Vagina (tissue), 2 donors: ENCODE results near the gene PKIB. TPM values are rescaled to one million over a fixed set of nuclear protein-coding genes. Genes with fewer than 3 reads are reported as not detected.

Experiments used
- DNase-seq, 2 donors: peaks; one replicate each; pipeline ENCODE4 v3.0.0-alpha.2; 2017; ENCODE audit errors: extremely low spot score in 2 of 2
- H3K27ac ChIP-seq: fragments of 200-600 bp; sonication (generic); one replicate; pipeline ENCODE4 v1.5.1; 2019
- H3K27me3 ChIP-seq: fragments of 200-600 bp; sonication (generic); one replicate; pipeline ENCODE4 v1.5.1; 2019
- H3K36me3 ChIP-seq, 2 donors: fragments of 200-600 bp; sonication (generic); one replicate each; pipeline ENCODE4 v1.5.1; 2017 to 2019
- H3K4me1 ChIP-seq: fragments of 200-600 bp; sonication (generic); one replicate; pipeline ENCODE4 v1.5.1; 2019
- H3K4me3 ChIP-seq, 2 donors: fragments of 200-600 bp; sonication (generic); 1 replicate in 1 of 2; 2 replicates in 1 of 2; pipeline ENCODE4 v1.5.1; 2016 to 2019
- H3K9me3 ChIP-seq: fragments of 200-600 bp; sonication (generic); one replicate; pipeline ENCODE4 v1.5.1; 2019
- POLR2A ChIP-seq, 2 donors: fragments of 450-650 bp; IDR thresholded peaks; one replicate each; pipeline ENCODE4 v1.6.1; 2017; ENCODE audit warnings: antibody characterized with exemption in 2 of 2, mild to moderate bottlenecking in 2 of 2, moderate library complexity in 2 of 2
- POLR2AphosphoS5 ChIP-seq, 2 donors: sonication (generic); formaldehyde crosslinking; IDR thresholded peaks; one replicate each; pipeline ENCODE4 v1.9.0; 2017; ENCODE audit warnings: antibody characterized with exemption in 2 of 2, mild to moderate bottlenecking in 2 of 2, low read depth in 1 of 2; ENCODE audit not compliant: insufficient read depth in 1 of 2
- intact Hi-C: fragments of 100-400 bp; cut with DNase I; formaldehyde crosslinking; loops from one replicate; pipeline ENCODE4 v1.15.1; 2023
- total RNA-seq: library from RNA; depleted of rRNA; stranded (reverse); fragments of >200 nt; gene quantifications from one replicate; pipeline ENCODE4 v1.2.3, GENCODE V29; 2016
- TF ChIP-seq, protein P1 (sequence below), 3 experiments: fragments of 450-650 bp in 2 of 3; fragments of 200-600 bp in 1 of 3; sonication (generic) in 1 of 3; IDR thresholded peaks; one replicate each; pipeline ENCODE4 v1.5.1; 2017 to 2019; ENCODE audit warnings: antibody characterized with exemption in 3 of 3, mild to moderate bottlenecking in 2 of 3, moderate library complexity in 2 of 3

The PKIB gene
- total RNA-seq, 1 donor from 2014 or later, result 2.7 TPM

GRCh38 chr6:122712093-122712447 is 101.9 kb downstream of the PKIB start:
- no peak overlapping the region for H3K27ac ChIP-seq
- no peak for DNase-seq
- H3K4me1 ChIP-seq, result no peaks in the 10 kb centered on the region
- H3K9me3 ChIP-seq, result no peaks in the 10 kb centered on the region
- H3K27me3 ChIP-seq, result no peaks in the 10 kb centered on the region
- H3K36me3 ChIP-seq, result no peaks in the 10 kb centered on the region
- intact Hi-C loops, result no loop called here
- TF ChIP-seq, protein P1, sequence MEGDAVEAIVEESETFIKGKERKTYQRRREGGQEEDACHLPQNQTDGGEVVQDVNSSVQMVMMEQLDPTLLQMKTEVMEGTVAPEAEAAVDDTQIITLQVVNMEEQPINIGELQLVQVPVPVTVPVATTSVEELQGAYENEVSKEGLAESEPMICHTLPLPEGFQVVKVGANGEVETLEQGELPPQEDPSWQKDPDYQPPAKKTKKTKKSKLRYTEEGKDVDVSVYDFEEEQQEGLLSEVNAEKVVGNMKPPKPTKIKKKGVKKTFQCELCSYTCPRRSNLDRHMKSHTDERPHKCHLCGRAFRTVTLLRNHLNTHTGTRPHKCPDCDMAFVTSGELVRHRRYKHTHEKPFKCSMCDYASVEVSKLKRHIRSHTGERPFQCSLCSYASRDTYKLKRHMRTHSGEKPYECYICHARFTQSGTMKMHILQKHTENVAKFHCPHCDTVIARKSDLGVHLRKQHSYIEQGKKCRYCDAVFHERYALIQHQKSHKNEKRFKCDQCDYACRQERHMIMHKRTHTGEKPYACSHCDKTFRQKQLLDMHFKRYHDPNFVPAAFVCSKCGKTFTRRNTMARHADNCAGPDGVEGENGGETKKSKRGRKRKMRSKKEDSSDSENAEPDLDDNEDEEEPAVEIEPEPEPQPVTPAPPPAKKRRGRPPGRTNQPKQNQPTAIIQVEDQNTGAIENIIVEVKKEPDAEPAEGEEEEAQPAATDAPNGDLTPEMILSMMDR (IDR thresholded peaks at IDR 0.05), result no peak
- TF ChIP-seq POLR2A (IDR thresholded peaks at IDR 0.05), result no peak
- no peak for TF ChIP-seq POLR2AphosphoS5 (IDR thresholded peaks at IDR 0.05; ENCODE audit: insufficient read depth in 1 of 2, low read depth in 1 of 2)
- no peak overlapping the region for H3K4me3 ChIP-seq

DNA sequence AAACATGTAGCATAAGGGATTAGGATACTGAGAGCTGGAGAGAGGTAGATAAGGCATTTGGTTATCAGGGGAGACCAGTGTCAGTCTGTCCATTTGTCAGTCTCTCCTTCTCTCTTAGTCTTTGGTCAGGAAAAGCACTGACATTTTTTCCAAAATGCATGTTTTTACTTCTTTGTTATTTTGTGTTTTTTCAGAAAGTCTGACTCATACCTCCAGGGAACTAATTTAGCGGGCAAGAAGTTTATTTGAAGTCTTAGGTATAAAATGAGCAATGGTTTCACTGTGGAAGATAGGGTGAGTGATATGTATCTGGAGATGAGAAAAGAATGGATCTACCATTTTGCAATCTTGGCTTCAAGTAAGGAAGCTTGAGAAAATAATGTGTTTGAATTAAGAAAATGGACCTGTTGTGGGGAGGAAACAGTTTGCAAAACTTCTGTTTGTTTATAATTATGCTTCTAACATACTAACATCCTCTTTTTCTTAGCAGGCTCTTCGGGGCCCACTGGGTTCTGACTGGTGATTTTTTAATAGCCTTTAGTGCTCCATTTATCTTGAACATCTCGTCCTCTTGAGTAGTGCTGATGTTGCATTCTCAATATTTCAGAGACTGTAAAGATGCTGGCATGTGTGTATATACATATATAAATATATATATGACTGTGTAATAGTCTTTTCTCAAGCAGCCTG is 102.4 kb downstream of the PKIB start:
- H3K27ac ChIP-seq, result no peak overlapping the region
- H3K4me1 ChIP-seq, result no peaks in the 10 kb centered on the region
- H3K36me3 ChIP-seq, result no peaks in the 10 kb centered on the region
- intact Hi-C loops, result no loop called here
- no peaks in the 10 kb centered on the region for H3K27me3 ChIP-seq
- no peak for DNase-seq
- TF ChIP-seq POLR2A (IDR thresholded peaks at IDR 0.05) (no peak), POLR2AphosphoS5 (IDR thresholded peaks at IDR 0.05; ENCODE audit: insufficient read depth in 1 of 2, low read depth in 1 of 2) (no peak)
- TF ChIP-seq, protein P1 (IDR thresholded peaks at IDR 0.05), result no peak
- no peaks in the 10 kb centered on the region for H3K9me3 ChIP-seq
- H3K4me3 ChIP-seq, result no peak overlapping the region

DNA sequence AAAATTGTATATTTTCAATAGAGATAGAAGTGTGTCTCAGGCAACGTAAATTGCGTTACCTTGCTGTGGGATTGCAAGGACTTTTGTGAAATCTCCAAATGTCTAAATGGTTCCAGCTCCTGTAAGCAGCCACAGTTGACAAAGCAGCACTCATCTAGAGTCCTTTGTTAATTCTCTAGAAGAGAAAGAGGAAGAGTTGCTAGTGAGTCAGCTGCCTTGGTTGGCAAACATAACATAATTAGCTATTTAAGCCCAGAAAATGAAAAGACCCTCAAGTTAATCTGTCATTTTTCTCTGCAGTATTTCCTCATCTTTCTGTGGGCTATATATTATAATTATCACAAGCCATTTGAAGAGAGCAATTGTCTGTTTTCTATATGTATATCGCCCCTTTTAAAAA is 102.9 kb downstream of the PKIB start:
- intact Hi-C loops, result no loop called here
- H3K9me3 ChIP-seq, result no peaks in the 10 kb centered on the region
- no peak for DNase-seq
- TF ChIP-seq, protein P1 (IDR thresholded peaks at IDR 0.05), result no peak
- TF ChIP-seq POLR2A (IDR thresholded peaks at IDR 0.05) (no peak), POLR2AphosphoS5 (IDR thresholded peaks at IDR 0.05; ENCODE audit: insufficient read depth in 1 of 2, low read depth in 1 of 2) (no peak)
- no peaks in the 10 kb centered on the region for H3K36me3 ChIP-seq
- no peak overlapping the region for H3K4me3 ChIP-seq
- no peaks in the 10 kb centered on the region for H3K4me1 ChIP-seq
- no peaks in the 10 kb centered on the region for H3K27me3 ChIP-seq
- no peak overlapping the region for H3K27ac ChIP-seq

- Histone ChIP-seq H3K36me3 (no peaks in the 10 kb centered on the region), H3K27me3 (no peaks in the 10 kb centered on the region), H3K4me3 (no peak overlapping the region), H3K4me1 (no peaks in the 10 kb centered on the region), H3K9me3 (no peaks in the 10 kb centered on the region), H3K27ac (no peak overlapping the region)
- DNase-seq, result no peak
- intact Hi-C loops, result no loop called here
- TF ChIP-seq POLR2A (IDR thresholded peaks at IDR 0.05) (no peak), POLR2AphosphoS5 (IDR thresholded peaks at IDR 0.05; ENCODE audit: insufficient read depth in 1 of 2, low read depth in 1 of 2) (no peak)
- TF ChIP-seq, protein P1 (IDR thresholded peaks at IDR 0.05), result no peak
Observed at GRCh38 chr6:122714059-122714458, 103.9 kb downstream of the PKIB start.

- intact Hi-C loops, result no loop called here
- Histone ChIP-seq H3K4me3 (no peak overlapping the region), H3K27ac (no peak overlapping the region), H3K27me3 (no peaks in the 10 kb centered on the region), H3K4me1 (no peaks in the 10 kb centered on the region), H3K36me3 (no peaks in the 10 kb centered on the region), H3K9me3 (no peaks in the 10 kb centered on the region)
- TF ChIP-seq POLR2AphosphoS5 (IDR thresholded peaks at IDR 0.05; ENCODE audit: insufficient read depth in 1 of 2, low read depth in 1 of 2), result no peak
- TF ChIP-seq, protein P1 (IDR thresholded peaks at IDR 0.05), result no peak
- DNase-seq, result no peak
Observed at GRCh38 chr6:122715725-122716124, 105.5 kb downstream of the PKIB start.
